Adrenal gland (tissue), 12 donors: ENCODE data around the gene S100A11. TPM values are rescaled to one million over a fixed set of nuclear protein-coding genes. Genes with fewer than 3 reads are reported as not detected.
A peak's percentile ranks its signal among the peaks of the same experiment; 100 is the strongest.

ENCODE experiments used
- DNase-seq, 7 donors: peaks; one replicate each; pipeline ENCODE4 v3.0.0-alpha.2; 2019 to 2020
- H3K27ac ChIP-seq, 5 donors: fragments of 200-600 bp; sonication (generic) in 4 of 5; 1 replicate in 3 of 5; 2 replicates in 2 of 5; pipeline versions ENCODE4 v1.5.1 to v1.8.0; 2016 to 2020; ENCODE audit warnings: mild to moderate bottlenecking in 1 of 5
- H3K27me3 ChIP-seq: fragments of 200-600 bp; 2 replicates; pipeline ENCODE4 v1.8.0; 2021
- H3K36me3 ChIP-seq, 2 donors: fragments of 200-600 bp; replicated peaks in 1 of 2; 1 replicate in 1 of 2; 2 replicates in 1 of 2; pipeline versions ENCODE4 v1.5.1 to v1.8.0; 2018 to 2022
- H3K4me1 ChIP-seq, 2 donors: fragments of 200-600 bp; replicated peaks in 1 of 2; 1 replicate in 1 of 2; 2 replicates in 1 of 2; pipeline versions ENCODE4 v1.5.1 to v1.8.0; 2018 to 2021
- H3K4me3 ChIP-seq, 4 donors: fragments of 200-600 bp; sonication (generic) in 3 of 4; one replicate each; pipeline ENCODE4 v1.5.1; 2016 to 2018
- H3K9me3 ChIP-seq, 3 donors: fragments of 200-600 bp; sonication (generic) in 1 of 3; replicated peaks in 1 of 3; 1 replicate in 2 of 3; 2 replicates in 1 of 3; pipeline versions ENCODE4 v1.5.1 to v1.8.0; 2016 to 2021
- CTCF ChIP-seq, 6 experiments: fragments of 450-650 bp in 4 of 6; fragments of 200-600 bp in 2 of 6; sonication (generic) in 1 of 6; IDR thresholded peaks; 1 replicate in 5 of 6; 2 replicates in 1 of 6; pipeline versions ENCODE4 v1.5.1 to v1.8.0; 2016 to 2021; ENCODE audit warnings: antibody characterized with exemption in 6 of 6, mild to moderate bottlenecking in 2 of 6, moderate library complexity in 1 of 6
- POLR2A ChIP-seq, 2 donors: fragments of 450-650 bp; IDR thresholded peaks; one replicate each; pipeline ENCODE4 v1.6.1; 2017; ENCODE audit warnings: antibody characterized with exemption in 2 of 2, mild to moderate bottlenecking in 2 of 2, moderate library complexity in 1 of 2
- WGBS, 4 donors: extraction: QIAGEN DNeasy Blood & Tissue Kit in 2 of 4; methylation state at CpG; one replicate each; pipeline versions ENCODE4 v1.1.5 to v1.1.7; 2013 to 2017; 5-methylcytosine and 5-hydroxymethylcytosine counted together
- intact Hi-C, 2 donors: fragments of 100-400 bp; cut with DNase I; formaldehyde crosslinking; loops; one replicate each; pipeline versions ENCODE4 v1.14.1 to v1.15.0; 2022 to 2023
- polyA plus RNA-seq, 3 donors: library from polyadenylated mRNA; stranded (reverse); fragments of 200-250 nt in 2 of 3; fragments of 350-450 nt in 1 of 3; fragmentation: Illumina TruSeq in 1 of 3; extraction: RNeasy Lipid Tissue Mini Kit (QIAGEN cat#74804) in 1 of 3; gene quantifications; one replicate each; pipeline ENCODE4 v1.2.3, GENCODE V29; 2013 to 2014
- total RNA-seq, 9 donors: library from RNA; depleted of rRNA in 4 of 9; stranded (reverse); fragments of >200 nt in 4 of 9; fragments of 120-200 nt in 1 of 9; fragmentation: NEBNext Ultra II Directional in 1 of 9; extraction: Animal tissue kit (Norgen Biotek cat#: 25700) in 1 of 9; gene quantifications; one replicate each; pipeline versions ENCODE4 v1.1.0 to v1.2.4, GENCODE V29; 2013 to 2023
- donor health status: healthy with polysubstance abuse.
- donor health status: Bipolar disorder and iron deficiency.
- donor health status: DM: yes; HTN: yes; CAD: no.
- donor health status: DM: no; HTN: no; CAD: no.
- donor health status: DM: no; HTN: no; CAD: no.
- donor health status: DM: yes; HTN: yes; CAD: no.

Gene S100A11
- total and polyA plus RNA-seq, 12 donors = 66.8 to 1,160 (median 156) TPM

DNA sequence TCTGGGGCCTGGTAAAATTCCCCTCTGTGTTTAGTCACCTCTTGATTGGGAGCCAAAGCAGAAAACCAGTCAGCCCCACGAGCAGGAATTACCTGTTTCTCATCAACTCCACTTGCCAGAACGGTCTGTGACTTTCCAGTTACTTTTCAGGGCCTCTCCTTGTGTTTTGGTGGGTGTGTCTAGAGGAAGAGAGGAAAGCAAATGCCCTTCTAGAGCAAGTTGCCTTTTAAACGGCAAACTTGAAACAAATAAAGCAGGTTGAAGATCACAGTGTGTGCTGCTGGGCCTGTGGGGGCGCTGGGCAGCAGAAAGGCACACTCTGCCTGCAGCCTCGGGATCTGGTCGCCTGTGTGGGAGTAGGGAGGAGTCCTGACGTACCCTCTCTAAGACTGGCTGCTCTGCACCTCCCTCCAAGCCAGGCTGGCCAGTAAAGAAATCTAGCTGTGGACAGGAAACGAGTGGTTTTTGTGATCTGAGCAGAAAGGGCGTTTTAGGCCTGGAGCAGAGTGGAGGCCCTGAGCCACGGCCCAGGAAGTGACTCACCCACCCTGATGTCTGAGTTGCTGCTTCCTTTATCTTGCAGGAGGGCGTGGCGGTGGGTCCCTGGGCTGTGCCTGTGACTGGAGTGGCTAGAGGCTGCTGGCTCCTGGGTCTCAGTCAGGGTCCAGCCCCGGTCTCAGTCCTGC is 11.1 kb upstream of the S100A11 start:
- Histone ChIP-seq H3K27me3 (no peaks in the 10 kb centered on the region), H3K9me3 (no peaks in the 10 kb centered on the region), H3K27ac (peak overlapping the region; percentile 84 to 99 (median 92)), H3K4me3 (peak overlapping the region in 1 of 4 donors; percentile 37), H3K4me1 (peaks cover 16 to 21% of the 10 kb centered on the region in 2 donors), H3K36me3 (no peaks in the 10 kb centered on the region)
- peak; percentile 82 to 97 (median 96) for DNase-seq
- intact Hi-C loops = no loop called here
- WGBS, 4 donors = 0 to 3% (median 1%) methylated on average over 6 to 13 of the region's 13 CpGs
- TF ChIP-seq CTCF (IDR thresholded peaks at IDR 0.05) (peak; percentile 24 to 66 (median 52)), POLR2A (IDR thresholded peaks at IDR 0.05) (peak; percentile 53 to 78)

DNA sequence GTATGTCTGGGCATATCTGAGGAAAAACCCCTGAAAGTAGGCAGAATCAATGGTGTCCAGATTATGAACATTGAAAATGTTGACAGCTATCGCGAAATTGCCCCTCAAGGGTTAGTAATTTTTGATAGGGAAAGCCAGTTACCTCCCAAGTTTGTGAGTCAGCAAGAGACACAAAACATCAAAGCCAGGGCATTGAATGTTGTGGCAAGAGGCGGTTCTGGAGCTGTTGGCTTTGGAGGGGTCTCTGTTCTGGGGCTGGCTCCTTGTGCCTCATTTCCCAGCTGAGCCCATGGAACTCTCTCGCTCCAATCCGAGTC is 10.6 kb upstream of the S100A11 start:
- intact Hi-C loops = no loop called here
- H3K4me3 ChIP-seq = peak overlapping the region in 1 of 4 donors; percentile 37
- TF ChIP-seq POLR2A (IDR thresholded peaks at IDR 0.05) = no peak
- no peak for TF ChIP-seq CTCF (IDR thresholded peaks at IDR 0.05)
- H3K27me3 ChIP-seq = no peaks in the 10 kb centered on the region
- peak overlapping the region; percentile 84 to 99 (median 92) for H3K27ac ChIP-seq
- 33 to 64% (median 44%) methylated on average over 5 of the region's 5 CpGs for WGBS, 4 donors
- peaks cover 16 to 21% of the 10 kb centered on the region in 2 donors for H3K4me1 ChIP-seq
- no peaks in the 10 kb centered on the region for H3K9me3 ChIP-seq
- H3K36me3 ChIP-seq = no peaks in the 10 kb centered on the region
- no peak for DNase-seq

GRCh38 chr1:152044386-152044785 is 7.6 kb upstream of the S100A11 start:
- TF ChIP-seq CTCF (IDR thresholded peaks at IDR 0.05) (no peak), POLR2A (IDR thresholded peaks at IDR 0.05) (no peak)
- Histone ChIP-seq H3K27ac (no peak overlapping the region), H3K27me3 (no peaks in the 10 kb centered on the region), H3K9me3 (no peaks in the 10 kb centered on the region), H3K4me3 (no peak overlapping the region), H3K36me3 (no peaks in the 10 kb centered on the region), H3K4me1 (peaks cover 16 to 21% of the 10 kb centered on the region in 2 donors)
- intact Hi-C loops = no loop called here
- 30 to 40% (median 36%) methylated on average over 3 of the region's 3 CpGs for WGBS, 4 donors
- DNase-seq = no peak

- 66 to 78% (median 71%) methylated on average over 5 of the region's 5 CpGs for WGBS, 4 donors
- no peaks in the 10 kb centered on the region for H3K36me3 ChIP-seq
- H3K4me1 ChIP-seq = peaks cover 16 to 21% of the 10 kb centered on the region in 2 donors
- no peak overlapping the region for H3K4me3 ChIP-seq
- no peak overlapping the region for H3K27ac ChIP-seq
- DNase-seq = no peak
- no peaks in the 10 kb centered on the region for H3K9me3 ChIP-seq
- intact Hi-C loops = no loop called here
- H3K27me3 ChIP-seq = no peaks in the 10 kb centered on the region
- TF ChIP-seq POLR2A (IDR thresholded peaks at IDR 0.05) = no peak
- TF ChIP-seq CTCF (IDR thresholded peaks at IDR 0.05) = no peak
Observed at GRCh38 chr1:152043870-152044269, 7.1 kb upstream of the S100A11 start.
